WTC11 (cell line): Measurements from ENCODE around the gene SNPH. TPM values are rescaled to one million over a fixed set of nuclear protein-coding genes. Genes with fewer than 3 reads are reported as not detected.

Source experiments
- ATAC-seq: fragments of 200-7000 bp; cut with Tn5 transposase; 2 replicates; pipeline ENCODE4 v1.10.0; 2021; ENCODE audit warnings: mild to moderate bottlenecking, moderate library complexity
- CTCF ChIA-PET: fragments of 300-600 bp; sonication (Branson Sonifier 250); formaldehyde crosslinking; loops from one replicate; lab custom pipeline; 2021; ENCODE audit warnings: antibody characterized with exemption; lab: Charles Lee
- POLR2A ChIA-PET: fragments of 350-600 bp; sonication (Branson Sonifier 250); formaldehyde crosslinking; loops from one replicate; lab custom pipeline; 2021; ENCODE audit warnings: antibody characterized with exemption; lab: Charles Lee
- DNase-seq: peaks from one replicate; pipeline ENCODE4 v3.0.0; 2021; ENCODE audit warnings: low spot score
- H3K27ac Mint-ChIP-seq: 2 replicates; pipeline ENCODE4 v1.8.0; 2021; ENCODE audit warnings: mixed read lengths
- H3K27me3 Mint-ChIP-seq: 2 replicates; pipeline ENCODE4 v1.8.0; 2021; ENCODE audit warnings: low read depth, mild to moderate bottlenecking, moderate library complexity, mixed read lengths
- H3K36me3 Mint-ChIP-seq: 2 replicates; pipeline ENCODE4 v1.8.0; 2021; ENCODE audit warnings: mixed read lengths
- H3K4me1 Mint-ChIP-seq: 2 replicates; pipeline ENCODE4 v1.8.0; 2022; ENCODE audit warnings: mixed read lengths
- H3K4me3 Mint-ChIP-seq: 2 replicates; pipeline ENCODE4 v1.8.0; 2021; ENCODE audit warnings: mild to moderate bottlenecking, moderate library complexity, mixed read lengths
- H3K9me3 Mint-ChIP-seq: 2 replicates; pipeline ENCODE4 v1.8.0; 2021; ENCODE audit warnings: mixed read lengths
- ATF1 ChIP-seq: sonication (generic); formaldehyde crosslinking; IDR thresholded peaks from 2 replicates; pipeline ENCODE4 v1.8.1; 2023; ENCODE audit warnings: mild to moderate bottlenecking, moderate library complexity, missing genetic modification reagents
- FOXJ3 ChIP-seq: sonication (generic); formaldehyde crosslinking; IDR thresholded peaks from 2 replicates; pipeline ENCODE4 v1.9.0; 2021; ENCODE audit warnings: missing genetic modification reagents, mild to moderate bottlenecking, borderline replicate concordance
- GRHL2 ChIP-seq: fragments of 250-450 bp; sonication (Bioruptor Pico); IDR thresholded peaks from 2 replicates; pipeline ENCODE4 v1.8.0; 2022; ENCODE audit warnings: mild to moderate bottlenecking, moderate library complexity; ENCODE audit not compliant: insufficient replicate concordance, severe bottlenecking
- NFATC4 ChIP-seq: fragments of 250-450 bp; sonication (Bioruptor Pico); IDR thresholded peaks from 2 replicates; pipeline ENCODE4 v1.9.0; 2021; ENCODE audit warnings: mild to moderate bottlenecking
- PRRX2 ChIP-seq: fragments of 250-450 bp; sonication (Bioruptor Pico); IDR thresholded peaks from 2 replicates; pipeline ENCODE4 v1.8.0; 2021; ENCODE audit warnings: mild to moderate bottlenecking
- RORB ChIP-seq: fragments of 250-450 bp; sonication (Bioruptor Pico); IDR thresholded peaks from 2 replicates; pipeline ENCODE4 v1.9.0; 2021; ENCODE audit warnings: mild to moderate bottlenecking
- SOX15 ChIP-seq: fragments of 250-450 bp; sonication (Bioruptor Pico); IDR thresholded peaks from 2 replicates; pipeline ENCODE4 v1.9.0; 2021; ENCODE audit warnings: mild to moderate bottlenecking
- TEAD1 ChIP-seq: sonication (generic); formaldehyde crosslinking; IDR thresholded peaks from 2 replicates; pipeline ENCODE4 v1.8.0; 2022; ENCODE audit warnings: mild to moderate bottlenecking, missing genetic modification reagents
- ZNF121 ChIP-seq: sonication (generic); formaldehyde crosslinking; IDR thresholded peaks from 2 replicates; pipeline ENCODE4 v1.8.0; 2023; ENCODE audit warnings: missing genetic modification reagents
- ZNF138 ChIP-seq: sonication (generic); formaldehyde crosslinking; conservative IDR thresholded peaks from 2 replicates; pipeline ENCODE4 v1.8.1; 2022; ENCODE audit warnings: mild to moderate bottlenecking, moderate library complexity, missing genetic modification reagents
- ZNF416 ChIP-seq: fragments of 250-450 bp; sonication (Bioruptor Pico); IDR thresholded peaks from 2 replicates; pipeline ENCODE4 v1.9.0; 2021; ENCODE audit warnings: mild to moderate bottlenecking, inconsistent platforms
- ZNF671 ChIP-seq: fragments of 250-450 bp; sonication (Bioruptor Pico); IDR thresholded peaks from 2 replicates; pipeline ENCODE4 v1.8.0; 2021; ENCODE audit warnings: mild to moderate bottlenecking
- total RNA-seq: library from RNA; stranded (reverse); gene quantifications from 3 replicates; pipeline ENCODE4 v1.2.3, GENCODE V29; 2021
- TF ChIP-seq, protein P1 (sequence below): sonication (generic); formaldehyde crosslinking; IDR thresholded peaks from 2 replicates; pipeline ENCODE4 v1.8.1; 2023; ENCODE audit warnings: mild to moderate bottlenecking, missing genetic modification reagents, moderate library complexity
- TF ChIP-seq, protein P2 (sequence below): sonication (generic); formaldehyde crosslinking; IDR thresholded peaks from 2 replicates; pipeline ENCODE4 v1.8.0; 2022; ENCODE audit warnings: mild to moderate bottlenecking, missing genetic modification reagents
- TF ChIP-seq, protein P3 (sequence below): fragments of 200-600 bp; IDR thresholded peaks from 2 replicates; pipeline ENCODE4 v1.8.0; 2022; ENCODE audit warnings: antibody characterized with exemption
- TF ChIP-seq, protein P4 (sequence below): fragments of 250-450 bp; sonication (Bioruptor Pico); IDR thresholded peaks from 2 replicates; pipeline ENCODE4 v1.8.0; 2021; ENCODE audit warnings: mild to moderate bottlenecking
- TF ChIP-seq, protein P5 (sequence below): fragments of 250-450 bp; sonication (Bioruptor Pico); IDR thresholded peaks from 2 replicates; pipeline ENCODE4 v2.1.2; 2022; ENCODE audit warnings: mild to moderate bottlenecking, moderate library complexity
- TF ChIP-seq, protein P6 (sequence below): sonication (generic); formaldehyde crosslinking; IDR thresholded peaks from 2 replicates; pipeline ENCODE4 v1.8.0; 2022; ENCODE audit warnings: mild to moderate bottlenecking, missing genetic modification reagents
- TF ChIP-seq, protein P7 (sequence below): sonication (generic); formaldehyde crosslinking; IDR thresholded peaks from 2 replicates; pipeline ENCODE4 v1.8.0; 2023; ENCODE audit warnings: mild to moderate bottlenecking, missing genetic modification reagents

The SNPH gene
- total RNA-seq, 1 experiment from 2014 or later = 3.5 TPM

DNA sequence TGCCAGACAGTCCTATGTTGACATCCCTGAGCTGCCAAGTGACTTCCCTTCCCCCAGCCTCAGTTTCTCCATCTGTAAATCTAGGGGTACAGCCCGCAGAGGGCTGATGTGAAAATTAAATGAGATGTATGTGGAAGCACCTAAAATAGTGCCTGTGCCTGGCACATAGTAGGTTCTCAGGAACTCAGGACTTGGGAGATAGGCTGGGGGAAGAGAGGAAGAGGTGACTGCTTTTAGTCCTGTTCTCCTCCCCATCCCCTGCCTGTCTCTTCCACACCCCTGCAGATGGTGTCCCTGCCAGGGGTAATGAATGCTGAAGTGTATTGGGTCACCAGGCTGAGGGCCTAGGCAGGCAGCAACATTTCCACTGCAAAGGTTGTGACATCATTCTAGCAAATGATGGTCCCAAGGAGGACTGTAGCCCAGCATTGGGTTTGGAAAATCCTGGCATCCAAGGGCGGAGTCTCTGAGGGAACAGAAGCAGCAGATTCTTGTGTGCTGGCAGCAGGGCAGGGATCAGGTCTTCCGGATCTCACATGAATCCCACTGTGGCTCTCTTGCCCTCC lies 1.8 kb downstream of the SNPH start (continued):
- no peak for TF ChIP-seq ZNF671
- TF ChIP-seq, protein P1, sequence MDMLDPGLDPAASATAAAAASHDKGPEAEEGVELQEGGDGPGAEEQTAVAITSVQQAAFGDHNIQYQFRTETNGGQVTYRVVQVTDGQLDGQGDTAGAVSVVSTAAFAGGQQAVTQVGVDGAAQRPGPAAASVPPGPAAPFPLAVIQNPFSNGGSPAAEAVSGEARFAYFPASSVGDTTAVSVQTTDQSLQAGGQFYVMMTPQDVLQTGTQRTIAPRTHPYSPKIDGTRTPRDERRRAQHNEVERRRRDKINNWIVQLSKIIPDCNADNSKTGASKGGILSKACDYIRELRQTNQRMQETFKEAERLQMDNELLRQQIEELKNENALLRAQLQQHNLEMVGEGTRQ (CRISPR knock-in tag) = no peak

DNA sequence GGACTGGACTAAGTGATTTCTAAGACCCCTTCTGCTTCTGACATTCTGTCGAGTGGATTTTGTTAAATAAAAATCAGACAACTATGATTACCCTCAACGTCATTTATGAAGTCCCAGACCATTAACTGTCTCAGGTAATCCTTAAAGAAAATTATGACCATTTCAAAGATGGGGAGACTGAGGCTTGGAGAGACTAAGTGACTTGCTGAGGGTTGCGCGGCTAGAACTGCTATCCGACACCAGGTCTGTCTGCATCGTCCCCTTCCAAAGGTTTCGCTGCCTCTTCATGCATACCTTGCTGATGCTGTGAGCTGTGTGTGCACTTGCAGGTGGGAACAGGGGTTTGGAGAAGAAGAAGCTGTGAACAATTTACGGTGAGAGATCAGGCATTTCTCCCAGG lies 3.1 kb downstream of the SNPH start:
- no peak for TF ChIP-seq RORB
- TF ChIP-seq, protein P2, sequence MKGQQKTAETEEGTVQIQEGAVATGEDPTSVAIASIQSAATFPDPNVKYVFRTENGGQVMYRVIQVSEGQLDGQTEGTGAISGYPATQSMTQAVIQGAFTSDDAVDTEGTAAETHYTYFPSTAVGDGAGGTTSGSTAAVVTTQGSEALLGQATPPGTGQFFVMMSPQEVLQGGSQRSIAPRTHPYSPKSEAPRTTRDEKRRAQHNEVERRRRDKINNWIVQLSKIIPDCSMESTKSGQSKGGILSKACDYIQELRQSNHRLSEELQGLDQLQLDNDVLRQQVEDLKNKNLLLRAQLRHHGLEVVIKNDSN (CRISPR knock-in tag) = no peak
- TF ChIP-seq ATF1 (CRISPR knock-in tag) = no peak
- TF ChIP-seq, protein P3, sequence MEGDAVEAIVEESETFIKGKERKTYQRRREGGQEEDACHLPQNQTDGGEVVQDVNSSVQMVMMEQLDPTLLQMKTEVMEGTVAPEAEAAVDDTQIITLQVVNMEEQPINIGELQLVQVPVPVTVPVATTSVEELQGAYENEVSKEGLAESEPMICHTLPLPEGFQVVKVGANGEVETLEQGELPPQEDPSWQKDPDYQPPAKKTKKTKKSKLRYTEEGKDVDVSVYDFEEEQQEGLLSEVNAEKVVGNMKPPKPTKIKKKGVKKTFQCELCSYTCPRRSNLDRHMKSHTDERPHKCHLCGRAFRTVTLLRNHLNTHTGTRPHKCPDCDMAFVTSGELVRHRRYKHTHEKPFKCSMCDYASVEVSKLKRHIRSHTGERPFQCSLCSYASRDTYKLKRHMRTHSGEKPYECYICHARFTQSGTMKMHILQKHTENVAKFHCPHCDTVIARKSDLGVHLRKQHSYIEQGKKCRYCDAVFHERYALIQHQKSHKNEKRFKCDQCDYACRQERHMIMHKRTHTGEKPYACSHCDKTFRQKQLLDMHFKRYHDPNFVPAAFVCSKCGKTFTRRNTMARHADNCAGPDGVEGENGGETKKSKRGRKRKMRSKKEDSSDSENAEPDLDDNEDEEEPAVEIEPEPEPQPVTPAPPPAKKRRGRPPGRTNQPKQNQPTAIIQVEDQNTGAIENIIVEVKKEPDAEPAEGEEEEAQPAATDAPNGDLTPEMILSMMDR = no peak
- TF ChIP-seq TEAD1 (CRISPR knock-in tag) = no peak
- TF ChIP-seq, protein P4, sequence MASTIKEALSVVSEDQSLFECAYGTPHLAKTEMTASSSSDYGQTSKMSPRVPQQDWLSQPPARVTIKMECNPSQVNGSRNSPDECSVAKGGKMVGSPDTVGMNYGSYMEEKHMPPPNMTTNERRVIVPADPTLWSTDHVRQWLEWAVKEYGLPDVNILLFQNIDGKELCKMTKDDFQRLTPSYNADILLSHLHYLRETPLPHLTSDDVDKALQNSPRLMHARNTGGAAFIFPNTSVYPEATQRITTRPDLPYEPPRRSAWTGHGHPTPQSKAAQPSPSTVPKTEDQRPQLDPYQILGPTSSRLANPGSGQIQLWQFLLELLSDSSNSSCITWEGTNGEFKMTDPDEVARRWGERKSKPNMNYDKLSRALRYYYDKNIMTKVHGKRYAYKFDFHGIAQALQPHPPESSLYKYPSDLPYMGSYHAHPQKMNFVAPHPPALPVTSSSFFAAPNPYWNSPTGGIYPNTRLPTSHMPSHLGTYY (CRISPR knock-in tag) = no peak
- TF ChIP-seq ZNF121 (CRISPR knock-in tag) = no peak
- no peak for TF ChIP-seq ZNF416 (CRISPR knock-in tag)
- no peak for TF ChIP-seq ZNF138 (CRISPR knock-in tag)
- TF ChIP-seq NFATC4 = no peak
- no peak for TF ChIP-seq PRRX2
- no peak for TF ChIP-seq SOX15 (CRISPR knock-in tag)
- no peak for TF ChIP-seq FOXJ3 (CRISPR knock-in tag)
- TF ChIP-seq, protein P5, sequence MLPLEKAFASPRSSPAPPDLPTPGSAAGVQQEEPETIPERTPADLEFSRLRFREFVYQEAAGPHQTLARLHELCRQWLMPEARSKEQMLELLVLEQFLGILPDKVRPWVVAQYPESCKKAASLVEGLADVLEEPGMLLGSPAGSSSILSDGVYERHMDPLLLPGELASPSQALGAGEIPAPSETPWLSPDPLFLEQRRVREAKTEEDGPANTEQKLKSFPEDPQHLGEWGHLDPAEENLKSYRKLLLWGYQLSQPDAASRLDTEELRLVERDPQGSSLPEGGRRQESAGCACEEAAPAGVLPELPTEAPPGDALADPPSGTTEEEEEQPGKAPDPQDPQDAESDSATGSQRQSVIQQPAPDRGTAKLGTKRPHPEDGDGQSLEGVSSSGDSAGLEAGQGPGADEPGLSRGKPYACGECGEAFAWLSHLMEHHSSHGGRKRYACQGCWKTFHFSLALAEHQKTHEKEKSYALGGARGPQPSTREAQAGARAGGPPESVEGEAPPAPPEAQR (CRISPR knock-in tag) = no peak
- TF ChIP-seq, protein P6, sequence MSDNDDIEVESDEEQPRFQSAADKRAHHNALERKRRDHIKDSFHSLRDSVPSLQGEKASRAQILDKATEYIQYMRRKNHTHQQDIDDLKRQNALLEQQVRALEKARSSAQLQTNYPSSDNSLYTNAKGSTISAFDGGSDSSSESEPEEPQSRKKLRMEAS (CRISPR knock-in tag) = no peak
- TF ChIP-seq, protein P7, sequence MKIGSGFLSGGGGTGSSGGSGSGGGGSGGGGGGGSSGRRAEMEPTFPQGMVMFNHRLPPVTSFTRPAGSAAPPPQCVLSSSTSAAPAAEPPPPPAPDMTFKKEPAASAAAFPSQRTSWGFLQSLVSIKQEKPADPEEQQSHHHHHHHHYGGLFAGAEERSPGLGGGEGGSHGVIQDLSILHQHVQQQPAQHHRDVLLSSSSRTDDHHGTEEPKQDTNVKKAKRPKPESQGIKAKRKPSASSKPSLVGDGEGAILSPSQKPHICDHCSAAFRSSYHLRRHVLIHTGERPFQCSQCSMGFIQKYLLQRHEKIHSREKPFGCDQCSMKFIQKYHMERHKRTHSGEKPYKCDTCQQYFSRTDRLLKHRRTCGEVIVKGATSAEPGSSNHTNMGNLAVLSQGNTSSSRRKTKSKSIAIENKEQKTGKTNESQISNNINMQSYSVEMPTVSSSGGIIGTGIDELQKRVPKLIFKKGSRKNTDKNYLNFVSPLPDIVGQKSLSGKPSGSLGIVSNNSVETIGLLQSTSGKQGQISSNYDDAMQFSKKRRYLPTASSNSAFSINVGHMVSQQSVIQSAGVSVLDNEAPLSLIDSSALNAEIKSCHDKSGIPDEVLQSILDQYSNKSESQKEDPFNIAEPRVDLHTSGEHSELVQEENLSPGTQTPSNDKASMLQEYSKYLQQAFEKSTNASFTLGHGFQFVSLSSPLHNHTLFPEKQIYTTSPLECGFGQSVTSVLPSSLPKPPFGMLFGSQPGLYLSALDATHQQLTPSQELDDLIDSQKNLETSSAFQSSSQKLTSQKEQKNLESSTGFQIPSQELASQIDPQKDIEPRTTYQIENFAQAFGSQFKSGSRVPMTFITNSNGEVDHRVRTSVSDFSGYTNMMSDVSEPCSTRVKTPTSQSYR (CRISPR knock-in tag) = no peak
- TF ChIP-seq ZNF671 = no peak
- no peak for TF ChIP-seq GRHL2 (CRISPR knock-in tag)
- DNase-seq (no peak), ATAC-seq (no peak)
- Mint-ChIP-seq H3K27ac (no peak overlapping the region), H3K36me3 (no peaks in the 10 kb centered on the region), H3K9me3 (no peaks in the 10 kb centered on the region), H3K4me3 (no peak overlapping the region), H3K4me1 (peaks cover 21% of the 10 kb centered on the region), H3K27me3 (peaks cover 19% of the 10 kb centered on the region)
- POLR2A ChIA-PET = no interaction called here
- CTCF ChIA-PET = no interaction called here
